BE2C (cell line): ENCODE data around the gene KIAA1614.

Experiments used
- DNase-seq: peaks from one replicate; pipeline ENCODE4 v3.0.0-alpha.2; 2020
- H3K27me3 ChIP-seq: fragments of 250-450 bp; sonication (Bioruptor Pico); 2 replicates; pipeline ENCODE4 v1.5.1; 2020; ENCODE audit warnings: mild to moderate bottlenecking
- H3K36me3 ChIP-seq: fragments of 250-450 bp; sonication (Bioruptor Pico); 2 replicates; pipeline ENCODE4 v1.5.1; 2020; ENCODE audit warnings: mild to moderate bottlenecking
- H3K4me1 ChIP-seq: fragments of 250-450 bp; sonication (Bioruptor Pico); 2 replicates; pipeline ENCODE4 v1.5.1; 2020
- H3K4me3 ChIP-seq: 2 replicates; pipeline ENCODE4 v1.5.1; 2011; ENCODE audit warnings: low read depth, low read length
- H3K9me3 ChIP-seq: fragments of 250-450 bp; sonication (Bioruptor Pico); 2 replicates; pipeline ENCODE4 v1.5.1; 2020
- TF ChIP-seq, protein P1 (sequence below): IDR thresholded peaks from 2 replicates; pipeline ENCODE4 v1.5.1; 2012; ENCODE audit warnings: mild to moderate bottlenecking, low read depth, low read length

The KIAA1614 gene

DNA sequence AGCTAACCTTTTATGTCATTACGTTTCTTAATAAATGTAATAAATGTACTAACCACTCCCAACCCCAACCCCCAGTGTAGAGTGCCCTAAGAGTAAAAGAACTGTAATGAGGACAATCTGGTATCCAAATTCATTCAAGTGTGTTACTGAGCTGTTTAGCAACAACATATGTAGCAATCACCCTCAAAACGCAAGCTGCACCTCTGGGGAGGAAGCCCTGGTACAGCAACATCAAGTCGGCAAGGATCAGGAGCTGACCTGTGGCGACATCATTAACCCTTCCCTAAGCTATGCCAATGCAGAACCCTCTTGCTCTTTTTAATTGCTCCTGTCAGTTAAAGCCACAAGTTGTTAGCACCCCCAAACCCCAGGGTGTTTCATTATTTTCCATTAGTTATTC, 62.9 kb downstream of the KIAA1614 start:
- H3K4me1 ChIP-seq, result 0 out of 2 replicates have a peak, but pooled peaks cover 3% of the 10 kb centered on the region
- no peak for DNase-seq
- peaks cover 48% of the 10 kb centered on the region for H3K36me3 ChIP-seq
- H3K4me3 ChIP-seq, result no peak overlapping the region
- no peaks in the 10 kb centered on the region for H3K9me3 ChIP-seq
- TF ChIP-seq, protein P1, sequence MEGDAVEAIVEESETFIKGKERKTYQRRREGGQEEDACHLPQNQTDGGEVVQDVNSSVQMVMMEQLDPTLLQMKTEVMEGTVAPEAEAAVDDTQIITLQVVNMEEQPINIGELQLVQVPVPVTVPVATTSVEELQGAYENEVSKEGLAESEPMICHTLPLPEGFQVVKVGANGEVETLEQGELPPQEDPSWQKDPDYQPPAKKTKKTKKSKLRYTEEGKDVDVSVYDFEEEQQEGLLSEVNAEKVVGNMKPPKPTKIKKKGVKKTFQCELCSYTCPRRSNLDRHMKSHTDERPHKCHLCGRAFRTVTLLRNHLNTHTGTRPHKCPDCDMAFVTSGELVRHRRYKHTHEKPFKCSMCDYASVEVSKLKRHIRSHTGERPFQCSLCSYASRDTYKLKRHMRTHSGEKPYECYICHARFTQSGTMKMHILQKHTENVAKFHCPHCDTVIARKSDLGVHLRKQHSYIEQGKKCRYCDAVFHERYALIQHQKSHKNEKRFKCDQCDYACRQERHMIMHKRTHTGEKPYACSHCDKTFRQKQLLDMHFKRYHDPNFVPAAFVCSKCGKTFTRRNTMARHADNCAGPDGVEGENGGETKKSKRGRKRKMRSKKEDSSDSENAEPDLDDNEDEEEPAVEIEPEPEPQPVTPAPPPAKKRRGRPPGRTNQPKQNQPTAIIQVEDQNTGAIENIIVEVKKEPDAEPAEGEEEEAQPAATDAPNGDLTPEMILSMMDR, result no peak
- no peaks in the 10 kb centered on the region for H3K27me3 ChIP-seq

DNA sequence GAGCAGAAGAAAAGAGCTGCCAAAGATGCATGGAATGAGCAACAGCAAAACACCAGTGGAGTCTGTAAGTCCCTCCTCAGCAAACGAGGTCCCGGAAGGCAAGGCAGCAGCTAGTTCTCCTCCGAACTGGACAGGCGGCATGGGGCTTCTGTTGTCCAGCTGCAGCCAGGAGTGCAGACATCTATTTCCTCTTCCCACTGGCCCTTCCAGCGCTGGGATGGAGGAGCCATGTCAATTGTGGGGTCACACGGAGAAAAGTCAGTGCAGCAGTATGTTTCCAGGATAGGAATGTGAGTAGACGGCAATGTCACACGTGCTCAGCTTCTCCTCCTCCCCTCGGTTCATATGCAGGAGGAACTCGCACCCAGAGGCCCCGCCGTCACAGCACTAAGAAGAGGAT, 63.5 kb downstream of the KIAA1614 start:
- TF ChIP-seq, protein P1, result no peak
- H3K27me3 ChIP-seq, result no peaks in the 10 kb centered on the region
- 0 out of 2 replicates have a peak, but pooled peaks cover 3% of the 10 kb centered on the region for H3K4me1 ChIP-seq
- DNase-seq, result no peak
- H3K9me3 ChIP-seq, result no peaks in the 10 kb centered on the region
- H3K4me3 ChIP-seq, result no peak overlapping the region
- peaks cover 50% of the 10 kb centered on the region for H3K36me3 ChIP-seq

- Histone ChIP-seq H3K4me1 (0 out of 2 replicates have a peak, but pooled peaks cover 3% of the 10 kb centered on the region), H3K36me3 (peaks cover 49% of the 10 kb centered on the region)
- TF ChIP-seq, protein P1, result no peak
Observed at GRCh38 chr1:180976732-180977357, 64.1 kb downstream of the KIAA1614 start.

DNA sequence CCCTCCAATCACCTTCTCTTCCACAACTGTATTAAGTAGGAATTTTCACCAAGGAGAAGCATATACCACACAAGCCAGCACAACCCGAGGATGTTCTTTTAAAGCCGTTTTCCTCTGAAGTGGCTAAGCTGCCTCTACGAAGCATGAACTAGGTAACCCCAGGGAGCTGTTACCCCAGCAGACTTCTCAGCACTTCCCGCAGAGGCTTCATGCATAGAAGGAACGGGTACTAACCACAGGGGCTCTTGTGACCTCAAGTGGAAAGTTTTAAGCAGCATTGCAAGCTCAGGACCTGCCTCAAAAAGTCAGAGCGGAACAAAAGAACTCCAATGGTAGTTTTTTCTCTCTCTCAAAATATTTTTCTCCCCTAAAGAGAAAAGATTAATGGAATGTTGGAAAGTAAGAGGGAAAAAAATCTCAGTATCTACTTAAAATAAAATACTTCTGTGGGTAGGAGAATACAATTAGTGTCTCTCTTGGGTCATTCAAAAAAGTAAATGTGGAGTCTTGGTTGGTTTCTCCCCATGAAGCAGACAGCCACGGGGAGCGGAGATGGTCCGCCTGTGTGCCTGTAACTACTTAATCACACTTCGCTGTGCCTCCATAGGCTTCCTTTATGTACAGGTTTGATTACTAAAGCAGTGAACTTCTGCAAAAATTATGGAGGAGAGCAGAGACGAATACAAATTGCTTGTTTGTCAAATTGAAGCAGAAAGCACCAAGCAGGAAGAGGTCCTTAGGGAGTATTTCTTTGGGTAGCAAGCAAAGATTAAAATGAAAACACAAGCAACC, 69.1 kb downstream of the KIAA1614 start:
- Histone ChIP-seq H3K4me3 (no peak overlapping the region), H3K9me3 (no peaks in the 10 kb centered on the region), H3K27me3 (no peaks in the 10 kb centered on the region; the same call in 1 of the 2 replicates), H3K4me1 (no peaks in the 10 kb centered on the region), H3K36me3 (peaks cover 56% of the 10 kb centered on the region)
- no peak for DNase-seq
- TF ChIP-seq, protein P1, result no peak

More at GRCh38 chr1:180976732-180977357, 64.1 kb downstream of the KIAA1614 start:
- no peaks in the 10 kb centered on the region for H3K27me3 ChIP-seq
- H3K9me3 ChIP-seq, result no peaks in the 10 kb centered on the region
- DNase-seq, result no peak
- no peak overlapping the region for H3K4me3 ChIP-seq

- H3K4me3 ChIP-seq, result no peak overlapping the region
- H3K27me3 ChIP-seq, result no peaks in the 10 kb centered on the region; the same call in 1 of the 2 replicates
- TF ChIP-seq, protein P1, result no peak
- H3K36me3 ChIP-seq, result peaks cover 57% of the 10 kb centered on the region
- no peaks in the 10 kb centered on the region for H3K9me3 ChIP-seq
- DNase-seq, result no peak
- H3K4me1 ChIP-seq, result no peaks in the 10 kb centered on the region
Observed at GRCh38 chr1:180982422-180982821, 69.7 kb downstream of the KIAA1614 start.
